Right lobe of liver (tissue), 4 donors: ENCODE results near the gene IL1RL2.

Source experiments
- CTCF ChIP-seq, 4 donors: fragments of 200-600 bp in 3 of 4; fragments of 450-650 bp in 1 of 4; IDR thresholded peaks; one replicate each; pipeline versions ENCODE4 v1.5.1 to v1.8.0; 2016 to 2022; ENCODE audit warnings: antibody characterized with exemption in 4 of 4, mild to moderate bottlenecking in 2 of 4
- POLR2A ChIP-seq: fragments of 450-650 bp; IDR thresholded peaks from one replicate; pipeline ENCODE4 v1.6.1; 2017; ENCODE audit warnings: antibody characterized with exemption, mild to moderate bottlenecking
- donor health status: DM: no; HTN: no; CAD: no.
- donor health status: DM: no; HTN: no; CAD: no.
- donor health status: DM: no; HTN: yes; CAD: no.

- TF ChIP-seq CTCF (IDR thresholded peaks at IDR 0.05) (no peak), POLR2A (no peak)
Measured at GRCh38 chr2:102179788-102180686, 6.8 kb upstream of the IL1RL2 start.
